RKO (cell line): ENCODE data around the gene KRT40.

Experiments
- DNase-seq: peaks from one replicate; pipeline ENCODE4 v3.0.0-alpha.2; 2016; ENCODE audit warnings: low spot score

The KRT40 gene

GRCh38 chr17:40951011-40951622 is 33.0 kb downstream of the KRT40 start:
- DNase-seq, result no peak

GRCh38 chr17:40950176-40950575 is 34.0 kb downstream of the KRT40 start:
- no peak for DNase-seq

- DNase-seq, result no peak
Observed at GRCh38 chr17:40949418-40949817, 34.7 kb downstream of the KRT40 start.

GRCh38 chr17:40947929-40948328 is 36.2 kb downstream of the KRT40 start:
- DNase-seq, result no peak

GRCh38 chr17:40945414-40945813 is 38.7 kb downstream of the KRT40 start:
- DNase-seq, result no peak

GRCh38 chr17:40944531-40944930 is 39.6 kb downstream of the KRT40 start:
- no peak for DNase-seq

GRCh38 chr17:40942553-40942952 is 41.6 kb downstream of the KRT40 start:
- no peak for DNase-seq

GRCh38 chr17:40940266-40940665 is 43.9 kb downstream of the KRT40 start:
- no peak for DNase-seq

- no peak for DNase-seq
Observed at GRCh38 chr17:40938981-40939380, 45.1 kb downstream of the KRT40 start.

- no peak for DNase-seq
Observed at GRCh38 chr17:40937384-40937819, 46.7 kb downstream of the KRT40 start, which contains the start of gene KRT23. KRT23 (minus strand) TSS chr17:40937646; CDS start chr17:40936603, 1,043 bp downstream.

- DNase-seq, result no peak
Observed at GRCh38 chr17:40936976-40937375, 47.1 kb downstream of the KRT40 start.

GRCh38 chr17:40936437-40936971 is 47.6 kb downstream of the KRT40 start:
- DNase-seq, result no peak

GRCh38 chr17:40935624-40936023 is 48.5 kb downstream of the KRT40 start:
- no peak for DNase-seq

- no peak for DNase-seq
Observed at GRCh38 chr17:40932608-40933007, 51.5 kb downstream of the KRT40 start.

GRCh38 chr17:40931311-40931710 is 52.8 kb downstream of the KRT40 start:
- DNase-seq, result no peak
